ENCODE data around the gene CSNK1E. TPM values are rescaled to one million over a fixed set of nuclear protein-coding genes. Genes with fewer than 3 reads are reported as not detected.

Gene CSNK1E
- total and polyA plus RNA-seq, 10 of the 15 experiments (the other 5 are each of a cell fraction or from before 2014, with no cell fraction given) = 5.9 to 107 (median 64.9) TPM

- in situ Hi-C loops (cut with MboI) = no loop called here
- no peak for TF ChIP-seq GATAD2B (conservative IDR thresholded peaks at IDR 0.05; ENCODE audit: low read depth)
- no peak for TF ChIP-seq LARP7 (IDR thresholded peaks at IDR 0.05)
- no peak for TF ChIP-seq JUND (IDR thresholded peaks at IDR 0.05; ENCODE audit: low read depth, low read length)
- TF ChIP-seq DPF2 (IDR thresholded peaks at IDR 0.05) = no peak
- no peak for TF ChIP-seq CEBPB (IDR thresholded peaks at IDR 0.05; ENCODE audit: borderline replicate concordance in 1 of 2, low read depth in 2 of 2, low read length in 2 of 2)
- no peak for TF ChIP-seq ETV6 (conservative IDR thresholded peaks at IDR 0.05 in 1 of 2, IDR thresholded peaks at IDR 0.05 in 1 of 2; ENCODE audit: borderline replicate concordance in 1 of 2, low read depth in 1 of 2)
- no peak for TF ChIP-seq SPI1 (IDR thresholded peaks at IDR 0.05; ENCODE audit: borderline replicate concordance, insufficient read depth, low read depth, low read length)
- no peak for TF ChIP-seq ZNF592 (IDR thresholded peaks at IDR 0.05)
- no peak for TF ChIP-seq CBFB (IDR thresholded peaks at IDR 0.05; ENCODE audit: low read depth)
- no peak for TF ChIP-seq MEF2B (IDR thresholded peaks at IDR 0.05; ENCODE audit: partially characterized antibody, poor library complexity, severe bottlenecking)
- TF ChIP-seq HDAC6 (IDR thresholded peaks at IDR 0.05; ENCODE audit: unreplicated experiment) = no peak
- no peak for TF ChIP-seq ESRRA (IDR thresholded peaks at IDR 0.05; ENCODE audit: low read length)
- TF ChIP-seq MAX (IDR thresholded peaks at IDR 0.05; ENCODE audit: low read depth, low read length) = no peak
- TF ChIP-seq KDM1A (IDR thresholded peaks at IDR 0.05; ENCODE audit: borderline replicate concordance) = no peak
- TF ChIP-seq E2F8 (IDR thresholded peaks at IDR 0.05; ENCODE audit: low read depth, partially characterized antibody) = no peak
- no peak for TF ChIP-seq WRNIP1 (IDR thresholded peaks at IDR 0.05; ENCODE audit: borderline replicate concordance, low read depth, low read length)
These were observed 922 bp upstream of the CSNK1E start for GRCh38 chr22:38317995-38318715.

More at GRCh38 chr22:38317995-38318715, 922 bp upstream of the CSNK1E start:
- no peak for ATAC-seq
- peaks cover 24% of the 10 kb centered on the region for H3K4me1 ChIP-seq (ENCODE audit: control insufficient read depth, insufficient read depth, low read length)
- no peak for DNase-seq (ENCODE audit: low read depth, low spot score)
- peak overlapping the region; percentile 11; the same call in 1 of the 2 replicates for H2AFZ ChIP-seq (ENCODE audit: control insufficient read depth, low read depth, low read length)
- H3K27ac ChIP-seq (ENCODE audit: control insufficient read depth, insufficient read depth) = no peak overlapping the region
- H3K36me3 ChIP-seq (ENCODE audit: control insufficient read depth in 2 of 2, insufficient read depth in 2 of 2, low read length in 1 of 2) = peaks cover 0 to 4% of the 10 kb centered on the region in 2 experiments; a peak in 2 of 4 replicates
- BruUV-seq (replicated peaks) = no TSS peak
- peaks cover 39% of the 10 kb centered on the region for H3K79me2 ChIP-seq (ENCODE audit: control insufficient read depth, insufficient read depth, low read length)
- no peak for FAIRE-seq
- H3K27me3 ChIP-seq (replicated peaks in 1 of 2; ENCODE audit: control insufficient read depth in 2 of 2, insufficient read depth in 2 of 2, low read length in 1 of 2) = no peaks in the 10 kb centered on the region
- H3K4me3 ChIP-seq = peak overlapping the region; percentile 64; the same call in 1 of the 2 replicates
- SMC1A ChIA-PET (ENCODE audit: uncharacterized antibody, unreplicated experiment) = interaction anchor here (0.5 to 1.1 kb wide), 4 partner anchors 11 to 81 kb away, joined by 3 to 4 read pairs (median 3); no protein-coding TSS in a partner anchor
- WGBS (ENCODE audit: insufficient coverage, insufficient replicate concordance, low lambda C conversion rate, missing lambda C conversion rate) = 56% methylated on average over 18 of the region's 18 CpGs
- H3K4me2 ChIP-seq (ENCODE audit: control insufficient read depth, insufficient read depth) = peak overlapping the region; percentile 36; the same call in 1 of the 2 replicates
- POLR2A ChIA-PET = interaction anchor here (0.7 kb wide), 1 partner anchor 160 kb away, joined by 3 read pairs; no protein-coding TSS in a partner anchor
- intact Hi-C loops (cut with micrococcal nuclease; ENCODE audit: unreplicated experiment) = no loop called here
- CTCF ChIA-PET = interaction anchor here (0.6 to 1.6 kb wide), 4 partner anchors 12 to 56 kb away, joined by 3 to 5 read pairs (median 3); no protein-coding TSS in a partner anchor
- no peaks in the 10 kb centered on the region for H4K20me1 ChIP-seq (ENCODE audit: control insufficient read depth, insufficient read depth)
- no peak overlapping the region for H3K9ac ChIP-seq (ENCODE audit: control insufficient read depth, insufficient read depth, low read length)
- H3K9me3 ChIP-seq (replicated peaks; ENCODE audit: control insufficient read depth, insufficient read depth, low read length) = no peaks in the 10 kb centered on the region
- RAD21 ChIA-PET (ENCODE audit: unreplicated experiment) = interaction anchor here (1.2 kb wide), 1 partner anchor 13 kb away, joined by 3 read pairs; no protein-coding TSS in a partner anchor
